ENCODE results near the gene SLCO6A1.

The SLCO6A1 gene

DNA sequence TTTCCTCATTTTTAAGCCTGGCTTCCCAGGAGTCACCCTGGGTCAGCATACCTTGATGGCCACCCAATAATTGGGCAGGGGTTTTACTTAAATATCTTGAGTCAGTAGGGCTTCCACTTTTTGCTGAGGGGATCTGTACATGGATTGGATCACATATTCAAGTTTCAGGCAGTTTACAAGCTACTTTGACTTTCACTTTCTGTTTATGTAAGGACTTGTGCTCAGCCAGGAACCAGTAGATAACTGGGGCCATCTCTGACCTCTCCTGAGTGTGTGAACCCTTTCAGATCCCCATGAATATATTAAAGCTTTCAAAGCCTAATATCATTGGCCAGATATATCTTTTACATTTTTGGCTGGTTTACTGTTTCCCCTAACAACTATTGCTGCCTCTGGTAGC lies 45.1 kb downstream of the SLCO6A1 start:
- in situ Hi-C loops (cut with HindIII; ENCODE audit: low sequenced_read_pairs) = no loop called here
- TF ChIP-seq, protein P1, sequence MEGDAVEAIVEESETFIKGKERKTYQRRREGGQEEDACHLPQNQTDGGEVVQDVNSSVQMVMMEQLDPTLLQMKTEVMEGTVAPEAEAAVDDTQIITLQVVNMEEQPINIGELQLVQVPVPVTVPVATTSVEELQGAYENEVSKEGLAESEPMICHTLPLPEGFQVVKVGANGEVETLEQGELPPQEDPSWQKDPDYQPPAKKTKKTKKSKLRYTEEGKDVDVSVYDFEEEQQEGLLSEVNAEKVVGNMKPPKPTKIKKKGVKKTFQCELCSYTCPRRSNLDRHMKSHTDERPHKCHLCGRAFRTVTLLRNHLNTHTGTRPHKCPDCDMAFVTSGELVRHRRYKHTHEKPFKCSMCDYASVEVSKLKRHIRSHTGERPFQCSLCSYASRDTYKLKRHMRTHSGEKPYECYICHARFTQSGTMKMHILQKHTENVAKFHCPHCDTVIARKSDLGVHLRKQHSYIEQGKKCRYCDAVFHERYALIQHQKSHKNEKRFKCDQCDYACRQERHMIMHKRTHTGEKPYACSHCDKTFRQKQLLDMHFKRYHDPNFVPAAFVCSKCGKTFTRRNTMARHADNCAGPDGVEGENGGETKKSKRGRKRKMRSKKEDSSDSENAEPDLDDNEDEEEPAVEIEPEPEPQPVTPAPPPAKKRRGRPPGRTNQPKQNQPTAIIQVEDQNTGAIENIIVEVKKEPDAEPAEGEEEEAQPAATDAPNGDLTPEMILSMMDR (IDR thresholded peaks at IDR 0.05; ENCODE audit: low read depth, low read length) = no peak
- DNase-seq (ENCODE audit: low read depth, low spot score) = no peak
- H3K4me3 ChIP-seq (ENCODE audit: low read depth, low read length) = no peak overlapping the region

DNA sequence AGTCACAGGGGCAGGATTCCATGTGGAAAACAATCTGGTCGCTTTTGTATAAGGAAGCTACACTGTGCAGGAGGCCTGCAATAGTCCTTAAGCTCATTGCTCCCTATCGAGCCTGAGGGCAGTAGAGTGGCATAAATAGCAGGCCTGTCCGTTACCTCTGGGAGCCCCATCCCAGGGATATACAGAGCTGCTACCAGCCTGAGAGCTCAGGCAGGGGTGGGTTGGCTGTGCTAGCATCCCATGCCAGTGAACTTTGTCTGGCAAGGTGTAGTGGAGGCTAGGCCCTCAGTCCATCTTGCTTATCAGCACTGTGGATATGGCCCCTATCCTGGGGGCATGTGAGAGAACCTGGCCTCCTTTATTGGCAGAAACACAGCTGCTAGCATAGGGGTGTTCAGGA lies 47.7 kb downstream of the SLCO6A1 start:
- in situ Hi-C loops (cut with HindIII; ENCODE audit: low sequenced_read_pairs) = no loop called here
- TF ChIP-seq, protein P1 (IDR thresholded peaks at IDR 0.05; ENCODE audit: low read depth, low read length) = no peak
- no peak overlapping the region for H3K4me3 ChIP-seq (ENCODE audit: low read depth, low read length)
- no peak for DNase-seq (ENCODE audit: low read depth, low spot score)

DNA sequence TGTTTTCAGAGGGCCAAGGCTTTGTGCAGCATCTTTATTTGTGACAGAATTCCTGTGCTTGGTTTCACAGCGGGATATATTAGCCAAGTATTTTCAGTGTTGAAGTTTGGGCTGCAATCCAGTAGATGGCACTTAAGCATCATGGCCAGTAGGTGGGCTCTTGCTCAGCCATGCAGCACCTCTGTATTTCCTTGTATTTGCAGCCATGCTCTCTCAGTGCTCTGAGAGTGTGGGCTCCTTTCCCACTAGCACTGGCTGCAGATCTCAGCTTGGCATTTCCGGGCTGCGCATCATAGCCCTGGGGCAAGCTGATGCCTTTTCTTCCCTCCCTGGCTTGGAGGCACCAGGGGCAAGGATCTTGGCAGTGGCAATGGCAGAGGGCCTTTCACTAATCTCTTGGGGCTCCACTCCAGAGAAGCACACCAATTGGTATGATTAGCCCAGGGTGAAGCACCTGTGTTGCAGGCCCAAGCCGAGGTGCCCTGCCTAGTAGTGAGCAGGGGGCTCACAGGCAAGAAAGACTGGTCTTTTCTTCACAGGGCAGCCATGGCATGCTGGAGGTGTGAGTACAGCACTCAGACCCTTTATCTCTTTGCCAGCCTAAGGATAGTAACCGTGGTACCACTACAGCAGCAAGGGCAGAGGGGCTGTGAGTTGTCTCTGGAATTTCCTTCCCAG lies 48.3 kb downstream of the SLCO6A1 start:
- no peak overlapping the region for H3K4me3 ChIP-seq (ENCODE audit: low read depth, low read length)
- TF ChIP-seq, protein P1 (IDR thresholded peaks at IDR 0.05; ENCODE audit: low read depth, low read length) = no peak
- in situ Hi-C loops (cut with HindIII; ENCODE audit: low sequenced_read_pairs) = no loop called here
- DNase-seq (ENCODE audit: low read depth, low spot score) = no peak

DNA sequence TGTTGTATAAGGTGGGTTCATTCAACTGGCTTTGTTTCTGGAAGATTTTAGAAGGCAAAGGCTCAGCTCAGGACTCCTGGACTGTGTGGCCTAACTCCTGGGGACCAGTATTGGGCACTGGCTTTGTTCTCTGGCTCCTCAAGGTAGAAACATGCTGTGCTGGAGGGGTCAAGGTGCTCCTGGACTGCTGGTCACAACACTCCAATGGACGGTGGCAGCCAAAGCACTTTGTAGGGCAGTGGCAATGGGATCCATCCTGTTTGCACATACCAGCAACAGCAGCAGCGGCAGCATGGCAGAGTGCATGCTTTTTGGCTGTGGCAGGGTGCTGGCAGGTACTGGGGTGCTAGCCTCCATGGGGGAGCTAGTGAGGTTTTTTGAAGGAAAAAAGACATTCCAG lies 65.3 kb downstream of the SLCO6A1 start:
- TF ChIP-seq, protein P1 (IDR thresholded peaks at IDR 0.05; ENCODE audit: low read depth, low read length) = no peak
- H3K4me3 ChIP-seq (ENCODE audit: low read depth, low read length) = no peak overlapping the region
- in situ Hi-C loops (cut with HindIII; ENCODE audit: low sequenced_read_pairs) = no loop called here
- DNase-seq (ENCODE audit: low read depth, low spot score) = no peak

DNA sequence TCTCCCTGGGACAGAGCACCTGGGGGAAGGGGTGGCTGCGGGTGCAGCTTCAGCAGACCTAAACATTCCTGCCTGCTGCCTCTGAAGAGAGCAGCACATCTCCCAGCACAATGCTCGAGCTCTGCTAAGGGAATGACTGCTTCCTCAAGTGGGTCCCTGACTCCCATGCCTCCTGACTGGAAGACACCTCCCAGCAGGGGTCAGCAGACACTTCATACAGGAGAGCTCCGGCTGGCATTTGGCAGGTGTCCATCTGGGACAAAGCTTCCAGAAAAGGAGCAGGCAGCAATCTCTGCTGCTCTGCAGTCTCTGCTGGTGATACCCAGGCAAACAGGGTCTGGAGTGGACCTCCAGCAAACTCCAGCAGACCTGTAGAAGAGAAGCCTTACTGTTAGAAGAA lies 77.2 kb downstream of the SLCO6A1 start:
- DNase-seq (ENCODE audit: low read depth, low spot score) = no peak
- no peak overlapping the region for H3K4me3 ChIP-seq (ENCODE audit: low read depth, low read length)
- TF ChIP-seq, protein P1 (IDR thresholded peaks at IDR 0.05; ENCODE audit: low read depth, low read length) = no peak
- in situ Hi-C loops (cut with HindIII; ENCODE audit: low sequenced_read_pairs) = no loop called here

DNA sequence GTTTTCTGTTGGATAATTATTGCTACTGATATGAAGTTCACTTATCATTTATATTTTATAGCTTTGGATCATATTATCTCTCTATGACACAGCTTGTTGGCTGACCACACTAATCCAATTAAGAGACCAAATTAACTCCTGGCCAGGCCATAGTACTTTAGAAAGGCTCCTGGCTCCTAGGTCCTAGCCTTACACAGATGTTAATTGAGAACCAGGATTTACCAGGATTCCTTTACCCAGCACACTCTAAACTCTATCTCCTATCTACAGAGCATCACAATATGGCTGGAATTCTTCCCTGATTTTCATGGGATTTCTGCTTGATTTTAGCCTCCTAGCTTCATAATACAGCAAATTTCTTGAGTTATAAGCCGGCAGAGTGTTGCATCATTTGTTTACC lies 80.3 kb downstream of the SLCO6A1 start:
- TF ChIP-seq, protein P1 (IDR thresholded peaks at IDR 0.05; ENCODE audit: low read depth, low read length) = no peak
- no peak overlapping the region for H3K4me3 ChIP-seq (ENCODE audit: low read depth, low read length)
- in situ Hi-C loops (cut with HindIII; ENCODE audit: low sequenced_read_pairs) = no loop called here
- DNase-seq (ENCODE audit: low read depth, low spot score) = no peak
